Testis (tissue), 3 donors: Measurements from ENCODE around the gene NSMCE4A. TPM values are rescaled to one million over a fixed set of nuclear protein-coding genes. Genes with fewer than 3 reads are reported as not detected.
"Not testable (repeated sequence)": the region's sequence is repeated elsewhere in the genome, so short reads cannot be mapped to it uniquely, and the experiment has no call there.

Experiments
- DNase-seq: peaks from one replicate; pipeline ENCODE4 v3.0.0-alpha.2; 2019
- H3K27ac ChIP-seq, 2 donors: fragments of 200-600 bp; sonication (generic); one replicate each; pipeline ENCODE4 v1.5.1; 2019
- H3K27me3 ChIP-seq: fragments of 200-600 bp; sonication (generic); one replicate; pipeline ENCODE4 v1.5.1; 2019
- H3K36me3 ChIP-seq: fragments of 200-600 bp; sonication (generic); one replicate; pipeline ENCODE4 v1.5.1; 2017; ENCODE audit warnings: low read depth; ENCODE audit errors: missing control alignments
- H3K4me1 ChIP-seq: fragments of 200-600 bp; sonication (generic); one replicate; pipeline ENCODE4 v1.5.1; 2019
- H3K4me3 ChIP-seq, 2 donors: fragments of 200-600 bp; sonication (generic); one replicate each; pipeline ENCODE4 v1.5.1; 2017 to 2019
- H3K9me3 ChIP-seq: fragments of 200-600 bp; sonication (generic); one replicate; pipeline ENCODE4 v1.5.1; 2017
- CTCF ChIP-seq, 3 experiments: fragments of 450-650 bp in 2 of 3; fragments of 200-600 bp in 1 of 3; sonication (generic) in 1 of 3; IDR thresholded peaks; one replicate each; pipeline ENCODE4 v1.5.1; 2016 to 2019; ENCODE audit warnings: antibody characterized with exemption in 3 of 3, mild to moderate bottlenecking in 2 of 3, moderate library complexity in 1 of 3
- POLR2A ChIP-seq: fragments of 450-650 bp; IDR thresholded peaks from one replicate; pipeline ENCODE4 v1.6.1; 2017; ENCODE audit warnings: antibody characterized with exemption, mild to moderate bottlenecking, moderate library complexity
- WGBS, 2 donors: methylation state at CpG; one replicate each; pipeline ENCODE4 v1.1.5; 2018; 5-methylcytosine and 5-hydroxymethylcytosine counted together
- intact Hi-C: fragments of 100-400 bp; cut with DNase I; formaldehyde crosslinking; loops from one replicate; pipeline ENCODE4 v1.15.1; 2023; ENCODE audit warnings: low total_unique reads
- polyA plus RNA-seq: library from polyadenylated mRNA; stranded (reverse); fragments of 350-450 nt; fragmentation: Illumina TruSeq; extraction: RNeasy Lipid Tissue Mini Kit (QIAGEN cat#74804); gene quantifications from one replicate; pipeline ENCODE4 v1.2.3, GENCODE V29; 2014; ENCODE audit warnings: low read depth, low replicate concordance; ENCODE audit not compliant: insufficient read depth
- total RNA-seq, 2 donors: library from RNA; depleted of rRNA; stranded (reverse); fragments of >200 nt; gene quantifications; one replicate each; pipeline ENCODE4 v1.2.3, GENCODE V29; 2016

Gene NSMCE4A
- total and polyA plus RNA-seq, 3 donors from 2014 or later = 15.6 to 33.7 (median 31.0) TPM

- no peaks in the 10 kb centered on the region for H3K36me3 ChIP-seq
- H3K4me3 ChIP-seq = no peak overlapping the region
- intact Hi-C loops = no loop called here
- no peaks in the 10 kb centered on the region for H3K4me1 ChIP-seq
- no peaks in the 10 kb centered on the region for H3K27me3 ChIP-seq
- no peak overlapping the region for H3K27ac ChIP-seq
- 73 to 78% methylated on average over 1 of the region's 1 CpG for WGBS, 2 donors
- no peak for DNase-seq
- TF ChIP-seq CTCF (IDR thresholded peaks at IDR 0.05) (no peak), POLR2A (no peak)
- no peaks in the 10 kb centered on the region for H3K9me3 ChIP-seq
Observed at GRCh38 chr10:122001698-122002097, 26.7 kb upstream of the NSMCE4A start.

GRCh38 chr10:121999301-121999700 lies 24.3 kb upstream of the NSMCE4A start:
- H3K9me3 ChIP-seq = no peaks in the 10 kb centered on the region
- intact Hi-C loops = no loop called here
- no peak overlapping the region for H3K4me3 ChIP-seq
- H3K36me3 ChIP-seq = no peaks in the 10 kb centered on the region
- WGBS, 2 donors = 95 to 100% methylated on average over 4 of the region's 4 CpGs
- H3K27me3 ChIP-seq = no peaks in the 10 kb centered on the region
- TF ChIP-seq POLR2A (no peak), CTCF (IDR thresholded peaks at IDR 0.05) (no peak)
- DNase-seq = no peak
- no peak overlapping the region for H3K27ac ChIP-seq
- no peaks in the 10 kb centered on the region for H3K4me1 ChIP-seq

GRCh38 chr10:121998462-121998861 lies 23.4 kb upstream of the NSMCE4A start:
- intact Hi-C loops = no loop called here
- H3K4me3 ChIP-seq = no peak overlapping the region
- TF ChIP-seq POLR2A = no peak
- no peak for TF ChIP-seq CTCF (IDR thresholded peaks at IDR 0.05)
- no peak for DNase-seq
- H3K9me3 ChIP-seq = no peaks in the 10 kb centered on the region
- no peaks in the 10 kb centered on the region for H3K4me1 ChIP-seq
- no peaks in the 10 kb centered on the region for H3K27me3 ChIP-seq
- 82 to 89% methylated on average over 6 of the region's 6 CpGs for WGBS, 2 donors
- no peak overlapping the region for H3K27ac ChIP-seq
- H3K36me3 ChIP-seq = no peaks in the 10 kb centered on the region

- H3K27me3 ChIP-seq = no peaks in the 10 kb centered on the region
- no peaks in the 10 kb centered on the region for H3K4me1 ChIP-seq
- no peak for TF ChIP-seq POLR2A
- no peak for TF ChIP-seq CTCF (IDR thresholded peaks at IDR 0.05)
- intact Hi-C loops = no loop called here
- peak overlapping the region; percentile 33 to 56 for H3K27ac ChIP-seq
- peak; percentile 57 for DNase-seq
- 41 to 48% methylated on average over 10 of the region's 10 CpGs for WGBS, 2 donors
- H3K36me3 ChIP-seq = no peaks in the 10 kb centered on the region
- H3K4me3 ChIP-seq = no peak overlapping the region
- no peaks in the 10 kb centered on the region for H3K9me3 ChIP-seq
Observed at GRCh38 chr10:121994429-121994941, 19.5 kb upstream of the NSMCE4A start.

- H3K36me3 ChIP-seq, H3K4me3 ChIP-seq, DNase-seq, H3K27me3 ChIP-seq, H3K9me3 ChIP-seq, H3K27ac ChIP-seq, H3K4me1 ChIP-seq, intact Hi-C loops: not testable (repeated sequence)
- 86 to 94% methylated on average over 4 of the region's 4 CpGs for WGBS, 2 donors
Observed at GRCh38 chr10:121991727-121992126, 16.7 kb upstream of the NSMCE4A start.
